ENCODE results near the gene NLRP10. TPM values are rescaled to one million over a fixed set of nuclear protein-coding genes. Genes with fewer than 3 reads are reported as not detected.

NLRP10 gene
- total RNA-seq, 1 experiment from 2014 or later: not detected

DNA sequence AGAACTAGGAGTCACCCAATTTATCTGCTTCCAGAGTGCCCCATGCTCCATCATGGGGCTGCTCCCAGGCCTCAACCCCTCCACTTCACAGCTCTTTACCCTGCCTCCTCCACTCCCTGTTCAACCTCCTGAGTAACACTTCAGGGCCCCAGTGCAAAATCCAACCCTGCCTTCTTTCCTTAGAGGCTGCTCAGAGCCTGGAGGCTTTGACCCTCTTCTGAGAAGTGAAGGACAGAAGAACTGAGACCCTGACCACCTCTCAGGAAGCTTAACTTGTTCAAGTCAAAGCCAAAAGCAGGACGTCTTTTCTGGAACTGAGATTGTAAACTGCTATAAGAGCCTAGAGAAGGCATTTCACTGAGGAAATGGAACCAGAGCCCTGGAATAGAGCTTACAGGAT lies 37.4 kb upstream of the NLRP10 start:
- DNase-seq: no peak
- no CpG with 5 or more reads among the region's 1 CpG for WGBS (ENCODE audit: extremely low coverage, insufficient read length, low lambda C conversion rate)
- H3K27me3 Mint-ChIP-seq (ENCODE audit: low read depth): peaks cover 1% of the 10 kb centered on the region; the same call in 1 of the 2 replicates

More for the DNA sequence above, 37.4 kb upstream of the NLRP10 start:
- no peak overlapping the region for H3K14ac ChIP-seq (ENCODE audit: insufficient read depth, low read length)
- Mint-ChIP-seq H3K4me1 (no peaks in the 10 kb centered on the region), H3K9me3 (no peaks in the 10 kb centered on the region), H3K4me3 (no peak overlapping the region), H3K27ac (no peak overlapping the region), H3K36me3 (ENCODE audit: insufficient read depth in 1 of 3, low read depth in 3 of 3) (peaks cover 0 to 13% (median 6%) of the 10 kb centered on the region in 3 experiments; a peak in 6 of 7 replicates)
- H2BK12ac ChIP-seq (ENCODE audit: insufficient read length, low read depth, low read length): no peak overlapping the region
- H4K20me1 ChIP-seq (ENCODE audit: control insufficient read depth, insufficient read depth, insufficient read length): no peaks in the 10 kb centered on the region
- H3T11ph ChIP-seq (ENCODE audit: low read length): no peak overlapping the region
- no peak overlapping the region for H4K5ac ChIP-seq (ENCODE audit: insufficient read length, low read depth, low read length)
- H4K8ac ChIP-seq (replicated peaks; ENCODE audit: insufficient read length, low read depth, low read length): no peak overlapping the region
- no peak overlapping the region for H2BK20ac ChIP-seq (ENCODE audit: low read depth, low read length, poor library complexity, severe bottlenecking)
- H2AK5ac ChIP-seq (ENCODE audit: insufficient read length, low read length): no peak overlapping the region
- H3K18ac ChIP-seq (ENCODE audit: insufficient read length, low read depth, low read length): no peak overlapping the region
- no peak overlapping the region for H3K4ac ChIP-seq (ENCODE audit: low read depth, low read length)
- H3K56ac ChIP-seq (ENCODE audit: insufficient read length, low read depth, low read length): no peak overlapping the region
- no peak overlapping the region for H3K23ac ChIP-seq (ENCODE audit: insufficient read length, low read depth, low read length)
- H4K91ac ChIP-seq (ENCODE audit: insufficient read length, low read depth, low read length): no peak overlapping the region
- H3K79me1 ChIP-seq (ENCODE audit: insufficient read depth, low read depth, low read length, poor library complexity, severe bottlenecking): no peaks in the 10 kb centered on the region
- H3K23me2 ChIP-seq (ENCODE audit: insufficient read length, low read depth, low read length, poor library complexity, severe bottlenecking): no peaks in the 10 kb centered on the region
- no peaks in the 10 kb centered on the region for H3K79me2 ChIP-seq (ENCODE audit: insufficient read depth, low read length)
- no peak overlapping the region for H2AFZ ChIP-seq (ENCODE audit: low read length)
- no peak overlapping the region for H3K9ac ChIP-seq (ENCODE audit: extremely low read depth, insufficient read length, low read length)
- H3K27ac ChIP-seq (ENCODE audit: insufficient read length, low read depth, low read length): no peak overlapping the region
- no peak overlapping the region for H2BK5ac ChIP-seq (ENCODE audit: insufficient read length, low read length)
- no peak overlapping the region for H2BK15ac ChIP-seq (ENCODE audit: low read depth, low read length)
- no peak overlapping the region for H2BK120ac ChIP-seq (ENCODE audit: low read depth, low read length, poor library complexity, severe bottlenecking)
- no peaks in the 10 kb centered on the region for H3K9me3 ChIP-seq (ENCODE audit: control insufficient read depth, low read depth, low read length)
- no peaks in the 10 kb centered on the region for H3K27me3 ChIP-seq (ENCODE audit: insufficient read depth, low read length)
- TF ChIP-seq, protein P1, sequence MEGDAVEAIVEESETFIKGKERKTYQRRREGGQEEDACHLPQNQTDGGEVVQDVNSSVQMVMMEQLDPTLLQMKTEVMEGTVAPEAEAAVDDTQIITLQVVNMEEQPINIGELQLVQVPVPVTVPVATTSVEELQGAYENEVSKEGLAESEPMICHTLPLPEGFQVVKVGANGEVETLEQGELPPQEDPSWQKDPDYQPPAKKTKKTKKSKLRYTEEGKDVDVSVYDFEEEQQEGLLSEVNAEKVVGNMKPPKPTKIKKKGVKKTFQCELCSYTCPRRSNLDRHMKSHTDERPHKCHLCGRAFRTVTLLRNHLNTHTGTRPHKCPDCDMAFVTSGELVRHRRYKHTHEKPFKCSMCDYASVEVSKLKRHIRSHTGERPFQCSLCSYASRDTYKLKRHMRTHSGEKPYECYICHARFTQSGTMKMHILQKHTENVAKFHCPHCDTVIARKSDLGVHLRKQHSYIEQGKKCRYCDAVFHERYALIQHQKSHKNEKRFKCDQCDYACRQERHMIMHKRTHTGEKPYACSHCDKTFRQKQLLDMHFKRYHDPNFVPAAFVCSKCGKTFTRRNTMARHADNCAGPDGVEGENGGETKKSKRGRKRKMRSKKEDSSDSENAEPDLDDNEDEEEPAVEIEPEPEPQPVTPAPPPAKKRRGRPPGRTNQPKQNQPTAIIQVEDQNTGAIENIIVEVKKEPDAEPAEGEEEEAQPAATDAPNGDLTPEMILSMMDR (conservative IDR thresholded peaks at IDR 0.05): no peak
- no peak overlapping the region for H3K4me2 ChIP-seq (ENCODE audit: insufficient read depth, insufficient read length, low read length)
- no peaks in the 10 kb centered on the region for H3K4me1 ChIP-seq (ENCODE audit: insufficient read depth, low read length)
